Mesodermal cell (in vitro differentiated cells): ENCODE results near the gene ZMIZ1.
A peak's percentile ranks its signal among the peaks of the same experiment; 100 is the strongest.
"Not testable (repeated sequence)": the region's sequence is repeated elsewhere in the genome, so short reads cannot be mapped to it uniquely, and the experiment has no call there.

Experiments used
- H3K27ac ChIP-seq: 2 replicates; pipeline ENCODE4 v1.7.0; 2013; ENCODE audit warnings: mild to moderate bottlenecking, low read depth, low read length, moderate library complexity; ENCODE audit not compliant: severe bottlenecking
- H3K36me3 ChIP-seq: 2 replicates; pipeline ENCODE4 v1.7.1; 2013; ENCODE audit warnings: mild to moderate bottlenecking, low read length, moderate library complexity; ENCODE audit not compliant: control insufficient read depth, insufficient read depth
- H3K4me1 ChIP-seq: one replicate; pipeline ENCODE4 v1.7.1; 2013; ENCODE audit warnings: mild to moderate bottlenecking, low read length; ENCODE audit not compliant: insufficient read depth, control insufficient read depth, poor library complexity, severe bottlenecking
- H3K4me3 ChIP-seq: 2 replicates; pipeline ENCODE4 v1.7.0; 2013; ENCODE audit warnings: low read length, control low read depth, mild to moderate bottlenecking; ENCODE audit not compliant: insufficient read depth, poor library complexity, severe bottlenecking; ENCODE audit errors: extremely low read depth
- H3K9me3 ChIP-seq: 2 replicates; pipeline ENCODE4 v1.7.1; 2013; ENCODE audit warnings: mild to moderate bottlenecking, low read length, moderate library complexity; ENCODE audit not compliant: control insufficient read depth
- WGBS, 2 experiments: methylation state at CpG; one replicate each; pipeline ENCODE4 v1.1.5; 2013; ENCODE audit warnings: missing lambda C conversion rate in 2 of 2; ENCODE audit not compliant: insufficient coverage in 2 of 2; 5-methylcytosine and 5-hydroxymethylcytosine counted together

ZMIZ1 gene

GRCh38 chr10:79031723-79032122 is 37.0 kb upstream of the ZMIZ1 start:
- Histone ChIP-seq H3K9me3 (no peaks in the 10 kb centered on the region), H3K36me3 (no peaks in the 10 kb centered on the region), H3K4me3 (no peak overlapping the region), H3K27ac (no peak overlapping the region), H3K4me1 (no peaks in the 10 kb centered on the region)
- 91 to 97% methylated on average over 3 to 4 of the region's 5 CpGs for WGBS, 2 experiments

- Histone ChIP-seq H3K9me3 (no peaks in the 10 kb centered on the region), H3K4me1 (peaks cover 6% of the 10 kb centered on the region), H3K27ac (no peak overlapping the region), H3K4me3 (no peak overlapping the region), H3K36me3 (no peaks in the 10 kb centered on the region)
- 82 to 93% methylated on average over 8 to 9 of the region's 9 CpGs for WGBS, 2 experiments
These were observed 34.4 kb upstream of the ZMIZ1 start for GRCh38 chr10:79034271-79034876.

GRCh38 chr10:79036416-79036815 is 32.4 kb upstream of the ZMIZ1 start:
- H3K9me3 ChIP-seq, H3K4me1 ChIP-seq, H3K27ac ChIP-seq, H3K36me3 ChIP-seq, H3K4me3 ChIP-seq: not testable (repeated sequence)
- 89 to 92% methylated on average over 3 of the region's 6 CpGs for WGBS, 2 experiments

- no CpG with 5 or more reads among the region's 1 CpG for WGBS, 2 experiments
- no peaks in the 10 kb centered on the region for H3K36me3 ChIP-seq
- no peak overlapping the region for H3K27ac ChIP-seq
These were observed 30.5 kb upstream of the ZMIZ1 start for GRCh38 chr10:79038104-79038840.

GRCh38 chr10:79038841-79039201 is 29.9 kb upstream of the ZMIZ1 start:
- H3K4me1 ChIP-seq, result peaks cover 6% of the 10 kb centered on the region
- WGBS, 2 experiments, result 33 to 64% methylated on average over 1 to 4 of the region's 5 CpGs
- no peak overlapping the region for H3K4me3 ChIP-seq
- no peaks in the 10 kb centered on the region for H3K9me3 ChIP-seq
- H3K27ac ChIP-seq, result peak overlapping the region; percentile 39
- H3K36me3 ChIP-seq, result no peaks in the 10 kb centered on the region

More at GRCh38 chr10:79038104-79038840, 30.5 kb upstream of the ZMIZ1 start:
- H3K9me3 ChIP-seq, result no peaks in the 10 kb centered on the region
- peaks cover 6% of the 10 kb centered on the region for H3K4me1 ChIP-seq
- H3K4me3 ChIP-seq, result no peak overlapping the region

GRCh38 chr10:79042639-79043411 is 25.9 kb upstream of the ZMIZ1 start:
- Histone ChIP-seq H3K4me1 (peaks cover 15% of the 10 kb centered on the region), H3K4me3 (no peak overlapping the region), H3K27ac (no peak overlapping the region), H3K36me3 (no peaks in the 10 kb centered on the region), H3K9me3 (no peaks in the 10 kb centered on the region)
- 90 to 100% methylated on average over 1 to 2 of the region's 3 CpGs for WGBS, 2 experiments

GRCh38 chr10:79044036-79044632 is 24.6 kb upstream of the ZMIZ1 start:
- no peaks in the 10 kb centered on the region for H3K9me3 ChIP-seq
- 87 to 91% methylated on average over 5 of the region's 5 CpGs for WGBS, 2 experiments
- H3K4me3 ChIP-seq, result no peak overlapping the region
- H3K4me1 ChIP-seq, result peaks cover 22% of the 10 kb centered on the region
- no peaks in the 10 kb centered on the region for H3K36me3 ChIP-seq
- H3K27ac ChIP-seq, result no peak overlapping the region

- H3K27ac ChIP-seq, result no peak overlapping the region
- H3K36me3 ChIP-seq, result no peaks in the 10 kb centered on the region
- 81 to 95% methylated on average over 3 of the region's 4 CpGs for WGBS, 2 experiments
- no peak overlapping the region for H3K4me3 ChIP-seq
- H3K9me3 ChIP-seq, result no peaks in the 10 kb centered on the region
- peaks cover 24% of the 10 kb centered on the region for H3K4me1 ChIP-seq
These were observed 23.9 kb upstream of the ZMIZ1 start for GRCh38 chr10:79044846-79045245.

- Histone ChIP-seq H3K36me3 (no peaks in the 10 kb centered on the region), H3K4me3 (no peak overlapping the region), H3K9me3 (no peaks in the 10 kb centered on the region), H3K27ac (no peak overlapping the region), H3K4me1 (peaks cover 33% of the 10 kb centered on the region)
- WGBS, 2 experiments, result 76 to 88% methylated on average over 5 to 9 of the region's 9 CpGs
These were observed 23.1 kb upstream of the ZMIZ1 start for GRCh38 chr10:79045566-79046175.

GRCh38 chr10:79046326-79046725 is 22.4 kb upstream of the ZMIZ1 start:
- no peaks in the 10 kb centered on the region for H3K9me3 ChIP-seq
- 98 to 100% methylated on average over 2 to 8 of the region's 9 CpGs for WGBS, 2 experiments
- H3K4me3 ChIP-seq, result no peak overlapping the region
- H3K36me3 ChIP-seq, result no peaks in the 10 kb centered on the region
- H3K27ac ChIP-seq, result no peak overlapping the region
- peaks cover 34% of the 10 kb centered on the region for H3K4me1 ChIP-seq
